HG03565 (cell line): ENCODE results near the gene DDAH2.

Experiments
- ATAC-seq: cut with Tn5 transposase; IDR thresholded peaks from one replicate; pipeline ENCODE4 v1.9.1; 2021; ENCODE audit warnings: mild to moderate bottlenecking, moderate library complexity; ENCODE audit not compliant: unreplicated experiment

The DDAH2 gene

GRCh38 chr6:31691564-31692108, 37.5 kb downstream of the DDAH2 start:
- no peak for ATAC-seq

- ATAC-seq, result no peak
Observed at GRCh38 chr6:31691078-31691463, 38.0 kb downstream of the DDAH2 start.

DNA sequence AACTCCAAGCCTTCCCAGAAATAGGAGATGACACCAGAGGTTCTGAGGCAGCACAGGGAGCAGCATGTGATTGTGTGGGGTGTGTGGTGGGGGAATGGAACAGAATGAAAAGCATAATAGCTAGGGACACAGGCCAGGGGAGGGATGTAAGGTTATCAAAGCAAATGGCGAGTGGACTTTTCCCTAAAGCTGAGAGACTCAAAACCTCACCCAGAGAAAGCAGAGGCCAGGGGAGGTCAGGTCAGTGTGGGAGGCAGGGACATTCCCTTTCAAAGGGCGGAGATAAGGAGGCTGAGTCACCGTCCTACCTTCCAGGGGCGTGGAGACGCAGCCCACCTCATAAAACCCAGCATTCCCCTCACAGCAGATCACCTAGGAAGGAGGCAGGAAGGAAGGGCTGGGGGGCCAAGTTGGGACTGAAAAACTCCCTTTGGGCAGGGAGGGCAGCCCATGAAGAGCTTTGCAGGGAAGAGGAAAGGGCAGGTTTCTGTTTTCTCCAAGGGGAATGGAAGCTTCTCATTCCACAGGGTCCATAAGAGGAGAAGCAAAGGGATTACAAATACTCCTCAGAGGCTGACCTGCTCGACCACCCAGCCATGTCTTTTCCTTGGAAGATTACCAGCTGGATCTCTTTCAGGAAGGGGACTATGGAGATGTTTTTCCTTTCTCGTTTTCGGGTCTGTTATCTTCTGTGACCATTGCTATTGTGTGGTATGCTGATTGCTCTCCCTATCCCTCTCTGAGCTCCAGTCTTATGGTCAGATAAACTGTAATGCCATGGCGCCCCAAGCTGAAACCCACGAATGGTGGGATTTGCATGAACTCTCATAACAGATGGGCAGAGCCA, 38.6 kb downstream of the DDAH2 start:
- ATAC-seq, result no peak

GRCh38 chr6:31689249-31690110, 39.6 kb downstream of the DDAH2 start:
- no peak for ATAC-seq

DNA sequence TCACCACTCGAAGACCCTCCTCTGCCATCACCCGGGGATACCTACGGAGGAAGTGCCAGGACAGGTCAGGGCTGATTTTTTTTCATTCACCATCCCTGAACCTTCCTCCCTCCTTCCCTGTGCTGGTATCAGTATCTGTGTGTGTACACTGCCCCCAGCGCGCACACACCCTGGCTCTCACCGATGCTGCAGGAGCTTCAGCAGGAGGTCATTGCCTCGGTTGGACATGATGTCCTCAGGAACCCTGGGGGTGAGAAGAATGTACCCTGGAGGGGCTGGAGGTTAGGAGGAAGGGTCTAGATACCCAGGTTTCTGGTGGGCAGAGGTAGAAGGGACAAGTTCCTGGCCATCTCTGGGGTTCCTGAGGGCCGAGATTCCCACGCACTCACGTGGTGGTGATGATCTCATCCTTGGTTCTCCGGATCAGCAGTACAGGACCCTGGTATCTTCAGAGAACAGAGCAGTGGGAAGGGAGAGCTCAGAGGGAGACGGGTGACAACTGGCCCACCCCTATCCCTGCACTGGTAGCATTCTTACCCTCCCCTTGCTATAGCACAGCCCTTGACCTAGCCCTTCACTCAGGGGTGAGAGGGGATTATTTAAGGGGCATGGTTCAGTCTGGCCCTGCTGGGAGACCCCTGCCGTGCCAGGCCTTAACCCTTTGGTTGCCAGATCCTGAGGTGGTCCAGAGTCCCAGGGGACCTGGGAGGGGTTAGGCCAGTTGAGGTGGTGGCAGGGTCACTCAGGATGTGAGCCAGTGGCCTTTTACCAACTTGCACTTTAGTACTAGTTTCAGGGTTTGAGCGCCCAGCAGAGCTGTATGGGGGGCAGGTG, 41.0 kb downstream of the DDAH2 start:
- no peak for ATAC-seq

- no peak for ATAC-seq
Observed at GRCh38 chr6:31687321-31687720, 41.8 kb downstream of the DDAH2 start.

GRCh38 chr6:31686483-31686882, 42.6 kb downstream of the DDAH2 start:
- no peak for ATAC-seq

- no peak for ATAC-seq
Observed at GRCh38 chr6:31683591-31683990, 45.5 kb downstream of the DDAH2 start.

DNA sequence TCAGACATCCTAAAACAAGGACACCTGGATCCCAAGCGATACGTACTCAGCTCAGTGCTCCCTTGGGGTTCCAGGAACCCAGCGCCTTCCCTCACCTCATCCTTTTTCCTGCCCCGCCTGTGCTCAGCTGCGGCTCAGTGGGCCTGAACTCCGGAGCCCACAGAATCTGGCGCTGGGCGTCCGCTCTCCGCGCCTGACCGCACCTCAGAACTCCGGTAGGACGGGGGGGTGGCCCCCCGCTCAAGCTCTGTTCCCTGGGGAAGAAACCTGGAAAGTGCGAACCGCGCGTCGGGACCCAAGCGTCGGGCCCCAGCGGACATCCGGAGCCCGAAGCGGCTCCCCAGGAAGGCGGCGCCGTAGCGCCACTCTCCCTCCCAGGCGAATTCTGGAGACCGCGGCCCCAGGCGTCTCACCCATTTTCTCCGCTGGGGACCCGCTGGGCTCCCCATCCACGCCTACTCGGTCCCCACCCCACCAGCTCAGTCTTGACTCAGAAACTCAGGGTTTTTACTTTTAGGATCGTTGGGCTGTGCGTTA, 47.9 kb downstream of the DDAH2 start:
- ATAC-seq, result no peak

DNA sequence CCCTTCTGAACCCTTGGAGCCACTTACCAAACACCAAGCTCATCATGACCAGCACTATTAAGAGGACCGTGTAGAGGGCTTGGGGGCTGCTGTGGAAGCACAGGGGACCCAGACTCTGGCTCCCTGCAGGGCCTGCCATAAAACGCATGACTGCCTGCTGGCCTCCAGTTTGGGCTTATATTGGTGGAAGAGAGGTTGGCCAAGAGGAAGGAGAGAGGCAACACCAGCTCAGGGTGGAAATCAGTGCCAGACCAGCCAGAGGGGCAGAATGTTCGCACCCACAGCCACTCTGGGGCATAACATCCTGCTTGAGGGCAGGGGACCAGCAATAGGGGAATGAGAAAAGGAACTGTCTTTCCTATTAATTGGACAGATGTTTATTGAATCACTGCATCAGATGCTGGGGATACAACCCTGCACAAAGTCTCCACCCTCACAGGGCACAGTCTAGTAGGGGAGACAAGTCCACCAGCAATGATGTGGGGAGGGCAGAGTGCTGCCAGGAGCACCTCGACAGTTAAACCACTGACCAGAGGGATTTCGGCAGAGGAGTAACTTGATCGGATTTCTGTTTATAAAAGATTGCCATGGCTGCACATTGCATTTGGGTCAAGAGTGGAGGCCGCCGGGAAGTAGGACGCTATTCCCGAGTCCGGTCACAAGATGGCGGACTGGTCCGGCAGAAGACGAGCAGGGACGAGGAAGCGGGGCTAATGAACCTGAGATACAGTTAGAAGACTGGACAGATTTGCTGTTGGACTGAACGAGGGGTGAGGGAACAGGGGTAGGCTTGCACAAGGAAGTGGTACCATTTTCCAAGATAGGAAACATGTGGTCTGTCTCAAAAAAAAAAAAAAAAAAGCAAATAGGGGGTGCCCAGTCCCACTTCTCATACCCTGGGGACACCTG, 48.6 kb downstream of the DDAH2 start, which contains the start of gene LY6G5C:
LY6G5C (minus strand) TSS at position 842 of the 909 bp plus-strand sequence; CDS start at position 148, 694 bp downstream.
- ATAC-seq, result no peak

- ATAC-seq, result no peak
Observed at GRCh38 chr6:31677955-31678354, 51.1 kb downstream of the DDAH2 start.
